ENCODE results near the gene LRRC37A3. TPM values are rescaled to one million over a fixed set of nuclear protein-coding genes. Genes with fewer than 3 reads are reported as not detected.
"Not testable (repeated sequence)": the region's sequence is repeated elsewhere in the genome, so short reads cannot be mapped to it uniquely, and the experiment has no call there.

The LRRC37A3 gene
- total RNA-seq, 1 experiment from 2014 or later = 13.3 TPM

DNA sequence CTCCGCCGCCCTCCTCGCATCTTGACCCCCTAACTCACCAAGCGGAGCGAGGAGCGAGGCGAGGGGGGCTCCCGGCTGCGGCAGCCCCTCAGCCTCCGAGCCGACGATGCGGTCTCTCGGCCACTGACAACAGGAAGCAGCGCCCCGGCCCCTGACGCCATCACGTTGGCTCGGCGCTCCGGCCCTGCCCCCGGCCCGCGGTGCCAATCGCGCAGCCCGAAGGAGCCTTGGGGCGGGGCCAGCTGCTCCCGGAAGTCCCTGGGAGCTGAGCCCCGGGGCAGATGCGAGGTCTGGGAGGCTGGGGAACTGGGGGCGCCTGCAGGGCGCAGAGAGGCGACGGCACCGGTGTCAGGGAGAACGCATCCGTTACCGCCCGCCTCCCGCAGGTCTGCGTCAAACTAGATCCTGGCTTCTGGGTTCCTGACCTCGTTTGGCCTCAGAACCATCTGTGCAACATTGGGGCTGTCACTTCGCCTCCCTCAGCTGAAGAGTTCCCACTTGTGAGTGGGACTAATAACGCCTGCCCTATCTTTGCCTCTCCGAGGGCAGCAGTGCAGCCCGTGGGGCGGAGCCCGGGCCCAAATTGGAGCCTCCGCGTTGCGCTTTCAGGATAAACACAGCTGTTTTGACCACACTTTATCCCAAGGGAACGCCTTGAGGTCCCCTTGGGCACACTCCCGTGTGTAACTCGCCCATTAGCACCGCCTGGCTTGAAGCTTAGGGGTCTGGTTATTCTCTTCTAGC, 82.1 kb downstream of the LRRC37A3 start:
- POLR2A ChIA-PET = interaction anchor here (0.5 kb wide), 1 partner anchor 361 kb away, joined by 4 read pairs; no protein-coding TSS in a partner anchor
- Histone ChIP-seq H3K4me3 (ENCODE audit: low read depth in 2 of 2, low read length in 2 of 2) (peak overlapping the region; percentile 51 to 61), H3K27ac (ENCODE audit: low read length) (0 out of 2 replicates have a peak overlapping the region, but pooled peaks have one; percentile 48)
- H3K36me3 ChIP-seq (ENCODE audit: control insufficient read depth, insufficient read depth, low read length); CTCF ChIA-PET; DNase-seq (ENCODE audit: low read depth, low spot score); intact Hi-C loops (cut with micrococcal nuclease; ENCODE audit: unreplicated experiment); H3K27me3 ChIP-seq (ENCODE audit: control insufficient read depth, insufficient read depth, low read length); H3K4me1 ChIP-seq (ENCODE audit: control insufficient read depth, insufficient read depth, low read length); BruUV-seq (replicated peaks); H3K9me3 ChIP-seq (ENCODE audit: control insufficient read depth, insufficient read depth, low read depth, low read length); in situ Hi-C loops (cut with HindIII; ENCODE audit: low pct_unique_long_range_greater_than_20kb, low sequenced_read_pairs): not testable (repeated sequence)
- ATAC-seq = peak; percentile 99

DNA sequence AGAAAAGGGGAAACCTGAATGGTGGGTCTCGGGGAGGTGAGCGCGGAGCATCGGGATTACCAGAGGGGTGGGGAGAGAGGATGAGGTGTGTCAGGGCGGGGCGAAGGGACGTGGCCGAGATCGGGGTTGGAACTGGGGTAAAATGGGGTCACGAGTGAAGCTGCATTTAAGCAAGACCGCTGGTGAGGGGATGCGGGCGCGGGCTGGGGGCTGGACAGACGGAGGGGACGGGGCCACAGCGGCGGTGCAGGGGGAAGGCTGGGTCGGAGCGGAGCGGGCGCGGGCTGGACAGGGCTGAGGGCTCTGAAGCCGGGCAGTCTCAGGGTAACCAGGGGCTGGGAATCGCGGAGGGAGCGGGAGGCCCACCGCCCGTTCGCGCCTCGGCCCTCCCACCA, 82.7 kb downstream of the LRRC37A3 start:
- CTCF ChIA-PET; H3K4me1 ChIP-seq (ENCODE audit: control insufficient read depth, insufficient read depth, low read length); intact Hi-C loops (cut with micrococcal nuclease; ENCODE audit: unreplicated experiment); POLR2A ChIA-PET; H3K27ac ChIP-seq (ENCODE audit: low read length); BruUV-seq (replicated peaks); DNase-seq (ENCODE audit: low read depth, low spot score); H3K9me3 ChIP-seq (ENCODE audit: control insufficient read depth, insufficient read depth, low read depth, low read length); H3K36me3 ChIP-seq (ENCODE audit: control insufficient read depth, insufficient read depth, low read length); H3K27me3 ChIP-seq (ENCODE audit: control insufficient read depth, insufficient read depth, low read length); in situ Hi-C loops (cut with HindIII; ENCODE audit: low pct_unique_long_range_greater_than_20kb, low sequenced_read_pairs): not testable (repeated sequence)
- H3K4me3 ChIP-seq (ENCODE audit: low read depth in 2 of 2, low read length in 2 of 2) = peak overlapping the region; percentile 51 to 61
- 0 out of 2 replicates have a peak, but pooled peaks have one; percentile 6 for TF ChIP-seq SIN3A (IDR thresholded peaks at IDR 0.05; ENCODE audit: borderline replicate concordance, insufficient read depth, low read depth, low read length)
- ATAC-seq = peak; percentile 79

DNA sequence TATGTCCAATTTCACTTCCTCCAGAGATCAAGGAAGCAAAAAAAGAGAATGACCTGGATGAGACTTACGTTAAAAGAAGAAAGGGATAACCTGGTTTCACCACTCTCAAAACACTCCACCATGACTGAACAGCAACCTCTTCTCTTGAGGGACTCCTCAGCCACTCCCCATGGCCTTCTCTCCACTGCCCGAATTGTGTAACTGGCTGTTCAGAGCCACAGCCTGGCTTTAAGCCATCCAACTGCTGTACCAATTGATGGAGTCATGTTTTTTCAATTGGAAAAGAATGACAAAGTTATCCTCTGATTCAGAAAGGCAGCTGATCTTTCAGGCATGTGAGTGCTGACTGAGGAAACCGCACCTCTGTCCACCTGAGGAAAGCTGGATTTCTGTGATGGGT, 85.2 kb downstream of the LRRC37A3 start:
- not testable (repeated sequence) for ATAC-seq

DNA sequence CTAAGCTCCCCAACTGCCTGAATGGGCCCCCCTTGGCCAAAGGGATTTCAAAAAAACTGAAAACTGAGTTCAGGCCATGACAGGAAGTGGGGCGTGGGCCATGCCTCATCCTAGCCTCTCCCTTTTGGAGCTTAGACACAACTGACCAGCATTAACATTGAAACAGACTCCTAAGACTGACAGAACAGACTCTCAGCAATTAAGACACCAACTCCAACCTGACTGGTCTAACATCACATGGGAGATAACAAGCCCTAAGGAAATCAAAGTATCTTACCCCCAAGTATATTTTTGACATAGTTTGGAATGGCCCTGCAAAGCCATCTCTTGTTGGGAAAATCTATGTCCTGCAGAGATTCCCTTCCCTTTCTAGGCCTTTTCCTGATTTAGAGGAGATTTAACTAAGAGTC, 88.6 kb downstream of the LRRC37A3 start:
- H3K36me3 ChIP-seq (ENCODE audit: control insufficient read depth, insufficient read depth, low read length); CTCF ChIA-PET; POLR2A ChIA-PET; H3K4me1 ChIP-seq (ENCODE audit: control insufficient read depth, insufficient read depth, low read length); H3K9me3 ChIP-seq (ENCODE audit: control insufficient read depth, insufficient read depth, low read depth, low read length); ATAC-seq; H3K27ac ChIP-seq (ENCODE audit: low read length); H3K27me3 ChIP-seq (ENCODE audit: control insufficient read depth, insufficient read depth, low read length); H3K4me3 ChIP-seq (ENCODE audit: low read depth in 2 of 2, low read length in 2 of 2); intact Hi-C loops (cut with micrococcal nuclease; ENCODE audit: unreplicated experiment); DNase-seq (ENCODE audit: low read depth, low spot score); BruUV-seq (replicated peaks); in situ Hi-C loops (cut with HindIII; ENCODE audit: low pct_unique_long_range_greater_than_20kb, low sequenced_read_pairs): not testable (repeated sequence)

More for the DNA sequence above, 85.2 kb downstream of the LRRC37A3 start:
- DNase-seq (ENCODE audit: low read depth, low spot score); H3K9me3 ChIP-seq (ENCODE audit: control insufficient read depth, insufficient read depth, low read depth, low read length); in situ Hi-C loops (cut with HindIII; ENCODE audit: low pct_unique_long_range_greater_than_20kb, low sequenced_read_pairs); H3K27ac ChIP-seq (ENCODE audit: low read length); BruUV-seq (replicated peaks); H3K4me1 ChIP-seq (ENCODE audit: control insufficient read depth, insufficient read depth, low read length); H3K4me3 ChIP-seq (ENCODE audit: low read depth in 2 of 2, low read length in 2 of 2); CTCF ChIA-PET; intact Hi-C loops (cut with micrococcal nuclease; ENCODE audit: unreplicated experiment); POLR2A ChIA-PET; H3K36me3 ChIP-seq (ENCODE audit: control insufficient read depth, insufficient read depth, low read length); H3K27me3 ChIP-seq (ENCODE audit: control insufficient read depth, insufficient read depth, low read length): not testable (repeated sequence)

DNA sequence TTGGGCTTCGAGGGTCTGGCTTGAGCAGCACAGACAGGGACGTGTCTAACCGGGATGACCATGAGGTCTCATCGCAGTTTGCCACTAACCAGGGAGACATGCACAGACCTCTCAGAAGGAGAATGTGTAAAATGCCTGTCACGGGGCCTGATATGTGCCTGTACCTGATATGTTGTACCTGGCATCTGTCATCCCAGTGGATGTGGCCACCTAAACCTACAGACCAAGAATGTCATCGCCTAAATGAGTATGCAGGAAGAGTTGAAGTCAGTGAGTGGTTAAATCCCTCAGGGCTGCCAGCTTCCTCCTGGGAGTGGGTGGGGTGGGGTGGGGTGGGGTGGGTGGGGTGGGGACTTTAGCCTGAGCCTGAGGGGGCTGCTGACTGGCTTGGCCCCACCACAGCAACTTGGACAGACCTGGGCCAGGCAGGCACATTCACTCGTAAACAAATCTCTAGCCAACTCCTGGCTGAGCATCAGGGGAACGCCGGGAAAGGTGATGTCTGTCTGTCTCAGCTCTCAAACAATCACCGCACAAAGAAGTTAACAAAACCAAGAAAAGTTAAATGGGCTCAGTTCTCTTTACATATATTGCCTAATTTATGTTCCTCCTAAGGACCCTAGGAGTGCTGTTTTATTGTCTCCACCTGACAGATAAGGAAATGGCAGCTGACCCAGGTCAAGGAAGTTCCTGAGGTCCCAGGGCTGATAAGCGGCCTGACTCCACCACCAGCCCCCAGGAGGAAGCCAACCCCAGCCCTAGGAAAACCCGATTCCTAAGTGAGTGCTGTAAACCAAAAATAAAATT, 89.3 kb downstream of the LRRC37A3 start:
- BruUV-seq (replicated peaks); in situ Hi-C loops (cut with HindIII; ENCODE audit: low pct_unique_long_range_greater_than_20kb, low sequenced_read_pairs); H3K9me3 ChIP-seq (ENCODE audit: control insufficient read depth, insufficient read depth, low read depth, low read length); H3K4me1 ChIP-seq (ENCODE audit: control insufficient read depth, insufficient read depth, low read length); H3K27me3 ChIP-seq (ENCODE audit: control insufficient read depth, insufficient read depth, low read length); CTCF ChIA-PET; POLR2A ChIA-PET; H3K4me3 ChIP-seq (ENCODE audit: low read depth in 2 of 2, low read length in 2 of 2); intact Hi-C loops (cut with micrococcal nuclease; ENCODE audit: unreplicated experiment); H3K27ac ChIP-seq (ENCODE audit: low read length); H3K36me3 ChIP-seq (ENCODE audit: control insufficient read depth, insufficient read depth, low read length); DNase-seq (ENCODE audit: low read depth, low spot score); ATAC-seq: not testable (repeated sequence)

DNA sequence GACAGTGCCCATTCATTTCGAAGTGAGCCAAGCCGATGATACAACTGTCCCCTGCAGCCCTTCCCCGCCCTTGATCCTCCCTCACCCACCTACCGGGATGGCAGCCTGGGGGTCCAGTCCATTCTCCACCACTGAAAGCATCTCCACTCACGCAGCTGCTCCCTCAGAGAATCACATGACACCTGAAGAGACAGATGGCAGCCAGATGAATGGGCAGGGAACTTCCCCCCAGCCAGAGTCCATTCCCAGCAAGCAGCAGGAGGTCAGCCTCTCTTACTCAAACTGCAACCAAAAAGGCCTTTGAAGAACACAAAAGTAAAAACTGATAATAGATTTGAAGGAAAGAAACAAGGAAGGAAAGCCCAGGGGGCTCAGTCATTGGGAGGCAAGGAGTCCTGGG, 90.2 kb downstream of the LRRC37A3 start:
- H3K27ac ChIP-seq (ENCODE audit: low read length); POLR2A ChIA-PET; in situ Hi-C loops (cut with HindIII; ENCODE audit: low pct_unique_long_range_greater_than_20kb, low sequenced_read_pairs); BruUV-seq (replicated peaks); H3K36me3 ChIP-seq (ENCODE audit: control insufficient read depth, insufficient read depth, low read length); H3K27me3 ChIP-seq (ENCODE audit: control insufficient read depth, insufficient read depth, low read length); H3K4me1 ChIP-seq (ENCODE audit: control insufficient read depth, insufficient read depth, low read length); CTCF ChIA-PET; intact Hi-C loops (cut with micrococcal nuclease; ENCODE audit: unreplicated experiment); ATAC-seq; H3K4me3 ChIP-seq (ENCODE audit: low read depth in 2 of 2, low read length in 2 of 2); DNase-seq (ENCODE audit: low read depth, low spot score); H3K9me3 ChIP-seq (ENCODE audit: control insufficient read depth, insufficient read depth, low read depth, low read length): not testable (repeated sequence)

DNA sequence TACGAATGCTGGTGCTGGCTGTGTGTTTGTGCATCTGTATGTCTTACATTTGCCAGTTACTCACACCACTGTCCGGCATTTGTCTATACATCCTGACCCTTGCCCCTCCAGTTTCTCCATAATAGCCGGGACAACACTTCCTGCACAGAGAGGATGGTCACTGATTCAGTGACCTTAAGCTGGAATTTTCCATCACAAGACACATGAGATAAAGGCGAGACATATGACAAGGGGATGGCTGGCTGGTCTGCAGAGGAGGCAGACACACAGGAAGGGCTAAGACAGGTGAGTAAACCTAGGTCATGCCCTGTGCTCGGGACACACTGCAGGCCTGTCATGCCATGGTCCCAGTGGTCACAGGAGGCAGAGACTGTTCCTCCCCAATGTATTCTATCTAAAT, 100.4 kb downstream of the LRRC37A3 start:
- intact Hi-C loops (cut with micrococcal nuclease; ENCODE audit: unreplicated experiment); H3K27ac ChIP-seq (ENCODE audit: low read length); CTCF ChIA-PET; H3K36me3 ChIP-seq (ENCODE audit: control insufficient read depth, insufficient read depth, low read length); H3K4me3 ChIP-seq (ENCODE audit: low read depth in 2 of 2, low read length in 2 of 2); H3K4me1 ChIP-seq (ENCODE audit: control insufficient read depth, insufficient read depth, low read length); H3K27me3 ChIP-seq (ENCODE audit: control insufficient read depth, insufficient read depth, low read length); H3K9me3 ChIP-seq (ENCODE audit: control insufficient read depth, insufficient read depth, low read depth, low read length); DNase-seq (ENCODE audit: low read depth, low spot score); BruUV-seq (replicated peaks); in situ Hi-C loops (cut with HindIII; ENCODE audit: low pct_unique_long_range_greater_than_20kb, low sequenced_read_pairs); POLR2A ChIA-PET; ATAC-seq: not testable (repeated sequence)
